ENCODE measurements around the gene NFKBIB. TPM values are rescaled to one million over a fixed set of nuclear protein-coding genes. Genes with fewer than 3 reads are reported as not detected.

NFKBIB gene
- total RNA-seq, 3 donors from 2014 or later = 29.9 to 37.2 (median 30.9) TPM

GRCh38 chr19:38924388-38924787 is 24.6 kb downstream of the NFKBIB start:
- Histone ChIP-seq H3K4me3 (no peak overlapping the region), H3K36me3 (ENCODE audit: low read depth) (no peaks in the 10 kb centered on the region), H3K9me3 (no peaks in the 10 kb centered on the region), H3K4me1 (ENCODE audit: low read depth) (no peaks in the 10 kb centered on the region)
- no peak for TF ChIP-seq CTCF (IDR thresholded peaks at IDR 0.05)
- ATAC-seq (no peak), DNase-seq (no peak)
- intact Hi-C loops (cut with DNase I, micrococcal nuclease) = no loop called here

- H3K9me3 ChIP-seq = no peaks in the 10 kb centered on the region
- ATAC-seq = no peak
- no peak for TF ChIP-seq CTCF (IDR thresholded peaks at IDR 0.05)
- H3K4me3 ChIP-seq = no peak overlapping the region
- H3K36me3 ChIP-seq (ENCODE audit: low read depth) = peaks cover 9% of the 10 kb centered on the region
- DNase-seq = no peak
- peaks cover 15% of the 10 kb centered on the region for H3K4me1 ChIP-seq (ENCODE audit: low read depth)
- intact Hi-C loops (cut with DNase I, micrococcal nuclease) = no loop called here
These were observed 28.7 kb downstream of the NFKBIB start for GRCh38 chr19:38928391-38929001.

GRCh38 chr19:38929929-38930775 is 30.4 kb downstream of the NFKBIB start, which contains the start of gene SARS2:
TSS of gene SARS2 (minus strand) at chr19:38930763. CDS start at chr19:38930736, 27 bp downstream.
- peak; percentile 92 for ATAC-seq

GRCh38 chr19:38930776-38931520 is 31.2 kb downstream of the NFKBIB start, which contains the start of gene MRPS12:
TSS of gene MRPS12 (plus strand) at chr19:38930944. CDS start at chr19:38931295, 351 bp downstream.
- peaks cover 9% of the 10 kb centered on the region for H3K36me3 ChIP-seq (ENCODE audit: low read depth)
- peak within 1 kb of the TSS; percentile 50 for H3K4me3 ChIP-seq
- DNase-seq (peak; percentile 98 to 99 (median 99)), ATAC-seq (peak; percentile 97)
- peaks cover 10% of the 10 kb centered on the region for H3K9me3 ChIP-seq
- H3K4me1 ChIP-seq (ENCODE audit: low read depth) = peaks cover 15% of the 10 kb centered on the region
- intact Hi-C loops (cut with DNase I, micrococcal nuclease) = no loop called here
- no peak for TF ChIP-seq CTCF (IDR thresholded peaks at IDR 0.05)

More at GRCh38 chr19:38929929-38930775, 30.4 kb downstream of the NFKBIB start, which contains the start of gene SARS2:
- TF ChIP-seq CTCF (IDR thresholded peaks at IDR 0.05) = peak; percentile 99
- H3K4me1 ChIP-seq (ENCODE audit: low read depth) = peaks cover 15% of the 10 kb centered on the region
- intact Hi-C loops (cut with DNase I, micrococcal nuclease) = no loop called here
- H3K4me3 ChIP-seq = peak within 1 kb of the TSS; percentile 50
- H3K9me3 ChIP-seq = peaks cover 5% of the 10 kb centered on the region
- peak; percentile 95 for DNase-seq
- peaks cover 9% of the 10 kb centered on the region for H3K36me3 ChIP-seq (ENCODE audit: low read depth)

- no peak for TF ChIP-seq CTCF (IDR thresholded peaks at IDR 0.05)
- intact Hi-C loops (cut with DNase I, micrococcal nuclease) = no loop called here
- H3K36me3 ChIP-seq (ENCODE audit: low read depth) = peaks cover 9% of the 10 kb centered on the region
- DNase-seq (no peak), ATAC-seq (no peak)
- H3K9me3 ChIP-seq = peaks cover 10% of the 10 kb centered on the region
- peak overlapping the region; percentile 50 for H3K4me3 ChIP-seq
- H3K4me1 ChIP-seq (ENCODE audit: low read depth) = peaks cover 15% of the 10 kb centered on the region
These were observed 31.7 kb downstream of the NFKBIB start for GRCh38 chr19:38931521-38931793.

Data from mucosa of descending colon (tissue), 3 donors.